SK-N-SH (cell line): ENCODE measurements around the gene R3HDM2.
"Not testable (repeated sequence)": the region's sequence is repeated elsewhere in the genome, so short reads cannot be mapped to it uniquely, and the experiment has no call there.

ENCODE experiments used
- CHD2 ChIP-seq: fragments of 150-350 bp; IDR thresholded peaks from 2 replicates; pipeline ENCODE4 v1.6.1; 2018; ENCODE audit warnings: low read length; ENCODE audit not compliant: partially characterized antibody
- ELF1 ChIP-seq: IDR thresholded peaks from 2 replicates; pipeline ENCODE4 v1.4.0; 2012
- NFIC ChIP-seq: IDR thresholded peaks from 2 replicates; pipeline ENCODE4 v1.4.0; 2012; ENCODE audit warnings: borderline replicate concordance
- RCOR1 ChIP-seq: fragments of 150-350 bp; IDR thresholded peaks from 2 replicates; pipeline ENCODE4 v1.6.1; 2017; ENCODE audit warnings: antibody characterized with exemption, low read length
- TF ChIP-seq, protein P1 (sequence below): fragments of 200-600 bp; sonication (generic); IDR thresholded peaks from 2 replicates; pipeline ENCODE4 v1.6.1; 2017; ENCODE audit warnings: antibody characterized with exemption, mild to moderate bottlenecking, moderate library complexity
- TF ChIP-seq, protein P2 (sequence below): fragments of 150-350 bp; IDR thresholded peaks from 2 replicates; pipeline ENCODE4 v1.6.1; 2017; ENCODE audit warnings: antibody characterized with exemption, low read length, low read depth, borderline replicate concordance
- TF ChIP-seq, protein P3 (sequence below): IDR thresholded peaks from 2 replicates; pipeline ENCODE4 v1.4.0; 2012; ENCODE audit warnings: low read depth

DNA sequence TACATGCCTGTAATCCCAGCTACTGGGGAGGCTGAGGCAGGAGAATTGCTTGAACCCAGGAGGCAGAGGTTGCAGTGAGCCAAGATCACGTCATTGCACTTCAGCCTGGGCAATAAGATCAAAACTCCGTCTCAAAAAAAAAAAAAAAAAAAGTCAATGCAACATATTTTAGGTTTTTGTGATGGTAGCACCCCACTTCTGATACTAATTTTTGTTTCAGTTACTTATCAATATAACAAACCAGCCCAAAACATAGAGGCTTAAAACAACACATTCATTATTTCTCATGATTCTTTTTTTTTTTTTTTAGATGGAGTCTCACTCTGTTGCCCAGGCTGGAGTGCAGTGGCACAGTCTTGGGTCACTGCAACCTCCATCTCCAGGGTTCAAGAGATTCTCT, 10.6 kb upstream of the R3HDM2 start:
- TF ChIP-seq NFIC, RCOR1, CHD2, ELF1: not testable (repeated sequence)
- TF ChIP-seq, protein P1, sequence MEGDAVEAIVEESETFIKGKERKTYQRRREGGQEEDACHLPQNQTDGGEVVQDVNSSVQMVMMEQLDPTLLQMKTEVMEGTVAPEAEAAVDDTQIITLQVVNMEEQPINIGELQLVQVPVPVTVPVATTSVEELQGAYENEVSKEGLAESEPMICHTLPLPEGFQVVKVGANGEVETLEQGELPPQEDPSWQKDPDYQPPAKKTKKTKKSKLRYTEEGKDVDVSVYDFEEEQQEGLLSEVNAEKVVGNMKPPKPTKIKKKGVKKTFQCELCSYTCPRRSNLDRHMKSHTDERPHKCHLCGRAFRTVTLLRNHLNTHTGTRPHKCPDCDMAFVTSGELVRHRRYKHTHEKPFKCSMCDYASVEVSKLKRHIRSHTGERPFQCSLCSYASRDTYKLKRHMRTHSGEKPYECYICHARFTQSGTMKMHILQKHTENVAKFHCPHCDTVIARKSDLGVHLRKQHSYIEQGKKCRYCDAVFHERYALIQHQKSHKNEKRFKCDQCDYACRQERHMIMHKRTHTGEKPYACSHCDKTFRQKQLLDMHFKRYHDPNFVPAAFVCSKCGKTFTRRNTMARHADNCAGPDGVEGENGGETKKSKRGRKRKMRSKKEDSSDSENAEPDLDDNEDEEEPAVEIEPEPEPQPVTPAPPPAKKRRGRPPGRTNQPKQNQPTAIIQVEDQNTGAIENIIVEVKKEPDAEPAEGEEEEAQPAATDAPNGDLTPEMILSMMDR = not testable (repeated sequence)
- TF ChIP-seq, protein P2, sequence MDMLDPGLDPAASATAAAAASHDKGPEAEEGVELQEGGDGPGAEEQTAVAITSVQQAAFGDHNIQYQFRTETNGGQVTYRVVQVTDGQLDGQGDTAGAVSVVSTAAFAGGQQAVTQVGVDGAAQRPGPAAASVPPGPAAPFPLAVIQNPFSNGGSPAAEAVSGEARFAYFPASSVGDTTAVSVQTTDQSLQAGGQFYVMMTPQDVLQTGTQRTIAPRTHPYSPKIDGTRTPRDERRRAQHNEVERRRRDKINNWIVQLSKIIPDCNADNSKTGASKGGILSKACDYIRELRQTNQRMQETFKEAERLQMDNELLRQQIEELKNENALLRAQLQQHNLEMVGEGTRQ = not testable (repeated sequence)
- TF ChIP-seq, protein P3, sequence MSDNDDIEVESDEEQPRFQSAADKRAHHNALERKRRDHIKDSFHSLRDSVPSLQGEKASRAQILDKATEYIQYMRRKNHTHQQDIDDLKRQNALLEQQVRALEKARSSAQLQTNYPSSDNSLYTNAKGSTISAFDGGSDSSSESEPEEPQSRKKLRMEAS = not testable (repeated sequence)
